ENCODE measurements around the gene RAB13. TPM values are rescaled to one million over a fixed set of nuclear protein-coding genes. Genes with fewer than 3 reads are reported as not detected.
A peak's percentile ranks its signal among the peaks of the same experiment; 100 is the strongest.
"Not testable (repeated sequence)": the region's sequence is repeated elsewhere in the genome, so short reads cannot be mapped to it uniquely, and the experiment has no call there.

RAB13 gene
- total and polyA plus RNA-seq, 2 donors, result 37.0 to 192 TPM

DNA sequence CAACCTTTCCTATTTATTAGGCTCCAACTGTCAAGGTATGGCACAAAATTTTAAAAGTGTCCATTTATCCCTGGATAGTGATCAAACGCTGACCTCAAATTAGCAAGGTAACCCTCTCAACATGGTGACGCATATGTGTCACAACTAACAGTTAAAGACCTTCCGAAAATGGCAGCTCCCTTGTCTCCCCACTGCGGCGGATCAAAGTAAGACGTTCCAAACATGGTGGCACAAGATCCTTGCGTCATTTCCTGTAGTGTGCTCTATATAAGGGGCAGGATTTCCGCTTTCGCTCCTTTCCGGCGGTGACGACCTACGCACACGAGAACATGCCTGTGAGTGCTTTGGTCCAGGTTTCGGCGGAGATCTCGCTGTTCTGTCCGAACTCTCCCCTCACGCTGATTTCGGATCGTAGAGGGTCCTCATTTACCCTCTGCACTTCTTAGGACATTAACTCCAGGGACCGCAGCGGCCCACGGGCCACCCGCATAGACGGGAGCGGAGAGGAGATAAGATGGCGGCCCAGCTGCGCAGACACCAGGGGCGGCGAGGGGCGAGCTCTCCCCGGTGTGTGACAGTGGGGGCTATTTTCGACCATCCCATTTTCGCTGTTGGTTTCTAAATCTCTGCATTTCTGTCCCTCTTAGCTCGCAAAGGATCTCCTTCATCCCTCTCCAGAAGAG, 4.5 kb upstream of the RAB13 start, which contains the start of gene RPS27:
TSS of gene RPS27 (plus strand) at position 295 of the 683 bp plus-strand sequence. CDS start at position 330, 35 bp downstream.
- Histone ChIP-seq H3K27ac (ENCODE audit: low read depth) (peak within 1 kb of the TSS; percentile 97), H3K4me3 (ENCODE audit: low read depth, low read length) (peak within 1 kb of the TSS; percentile 84), H3K4me1 (ENCODE audit: insufficient read depth) (peaks cover 2% of the 10 kb centered on the region), H3K36me3 (ENCODE audit: insufficient read depth) (peaks cover 4% of the 10 kb centered on the region)
- peak; percentile 98 for DNase-seq (ENCODE audit: extremely low spot score)
- under 1% methylated on average over 36 of the region's 36 CpGs for WGBS

DNA sequence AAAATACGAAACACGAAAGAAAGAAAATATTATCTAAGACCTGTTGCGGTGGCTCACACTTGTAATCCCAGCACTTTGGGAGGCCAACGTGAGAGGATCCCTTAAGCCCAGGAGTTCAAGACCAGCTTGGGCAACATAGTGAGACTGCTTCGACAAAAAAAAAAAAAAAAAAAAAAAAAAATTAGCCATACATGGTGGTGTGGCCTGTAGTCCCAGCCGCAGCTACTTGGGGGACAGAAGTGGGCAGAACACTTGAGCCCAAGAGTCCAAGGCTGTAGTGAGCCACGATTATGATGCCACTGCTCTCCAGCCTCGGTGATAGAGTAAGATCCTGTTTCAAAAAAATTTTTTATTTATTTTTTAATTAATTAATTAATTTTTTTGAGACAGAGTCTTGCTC, 1.5 kb upstream of the RAB13 start:
- WGBS, result 92% methylated on average over 8 of the region's 8 CpGs
- no peaks in the 10 kb centered on the region for H3K36me3 ChIP-seq (ENCODE audit: insufficient read depth)
- no peak for DNase-seq (ENCODE audit: extremely low spot score)
- no peak overlapping the region for H3K4me3 ChIP-seq (ENCODE audit: low read depth, low read length)
- H3K27ac ChIP-seq (ENCODE audit: low read depth), result no peak overlapping the region
- H3K4me1 ChIP-seq (ENCODE audit: insufficient read depth), result peaks cover 2% of the 10 kb centered on the region

DNA sequence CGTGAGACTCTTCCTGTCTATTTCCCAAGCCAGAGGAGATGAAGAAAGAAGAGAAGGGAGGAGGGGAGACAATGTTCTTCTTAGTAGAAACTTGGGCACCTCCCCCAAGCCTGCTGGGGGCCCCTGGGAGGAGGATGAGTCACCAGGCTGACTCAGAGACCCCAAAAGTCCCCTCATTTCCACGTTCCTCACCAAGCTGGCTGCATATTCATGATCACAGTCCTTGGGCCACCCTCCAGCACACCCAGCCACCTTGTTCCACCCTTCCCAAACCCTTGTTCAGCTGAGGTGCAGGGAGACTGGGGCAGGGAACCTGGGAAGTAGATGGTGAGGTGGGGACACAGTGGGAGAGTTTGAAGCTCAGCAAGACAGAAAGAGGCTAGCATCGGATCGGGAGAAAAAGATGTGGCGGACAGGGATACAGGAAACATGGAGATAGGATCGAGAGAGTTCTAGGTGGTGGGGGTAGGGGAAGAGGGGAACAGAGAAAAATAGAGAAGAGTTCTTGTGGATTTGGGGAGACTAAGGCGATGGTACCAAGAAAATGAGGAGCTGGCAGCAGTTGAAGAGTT, 712 bp downstream of the RAB13 start:
- Histone ChIP-seq H3K4me1 (ENCODE audit: insufficient read depth) (no peaks in the 10 kb centered on the region), H3K27ac (ENCODE audit: low read depth) (peak overlapping the region; percentile 63), H3K4me3 (ENCODE audit: low read depth, low read length) (peak overlapping the region; percentile 47), H3K36me3 (ENCODE audit: insufficient read depth) (no peaks in the 10 kb centered on the region)
- WGBS, result 7% methylated on average over 7 of the region's 7 CpGs
- no peak for DNase-seq (ENCODE audit: extremely low spot score)

DNA sequence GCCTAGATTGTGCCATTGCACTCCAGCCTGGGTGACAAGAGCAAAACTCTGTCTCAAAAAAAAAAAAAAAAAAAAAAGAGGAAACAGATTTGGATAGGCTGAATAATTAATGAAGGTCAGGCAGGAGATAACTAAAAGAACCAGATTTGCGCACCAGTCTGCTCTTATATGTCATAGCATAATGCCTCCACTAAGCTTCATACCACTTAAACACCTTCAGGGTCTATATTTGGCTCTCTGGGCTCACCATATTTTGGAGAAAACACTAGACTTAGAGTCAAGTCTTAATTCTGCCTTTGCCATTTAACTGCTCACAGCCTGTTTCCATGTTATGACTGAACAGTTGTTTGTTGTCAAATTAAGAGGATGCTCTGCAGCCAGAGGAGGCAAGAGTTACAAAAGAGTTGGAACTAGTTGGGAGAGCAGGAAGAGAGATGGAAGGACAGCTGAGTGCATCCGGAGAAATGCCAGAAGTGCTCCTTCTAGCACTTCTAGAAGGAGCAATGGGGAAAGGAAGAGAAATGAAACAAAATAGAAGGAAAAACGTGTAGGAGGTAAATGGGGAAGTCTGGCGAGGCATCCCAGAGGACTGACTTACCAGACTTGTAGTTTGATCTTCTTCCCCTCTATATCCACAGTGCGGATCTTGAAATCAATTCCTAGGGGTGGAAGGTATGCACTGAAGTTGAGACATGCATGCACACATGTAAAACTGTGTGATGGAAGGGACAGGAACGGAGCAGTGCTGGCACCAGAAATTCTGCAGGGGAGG, 1.8 kb downstream of the RAB13 start:
- H3K27ac ChIP-seq (ENCODE audit: low read depth), result no peak overlapping the region
- no peaks in the 10 kb centered on the region for H3K4me1 ChIP-seq (ENCODE audit: insufficient read depth)
- H3K36me3 ChIP-seq (ENCODE audit: insufficient read depth), result no peaks in the 10 kb centered on the region
- DNase-seq (ENCODE audit: extremely low spot score), result no peak
- 49% methylated on average over 6 of the region's 6 CpGs for WGBS
- H3K4me3 ChIP-seq (ENCODE audit: low read depth, low read length), result no peak overlapping the region

DNA sequence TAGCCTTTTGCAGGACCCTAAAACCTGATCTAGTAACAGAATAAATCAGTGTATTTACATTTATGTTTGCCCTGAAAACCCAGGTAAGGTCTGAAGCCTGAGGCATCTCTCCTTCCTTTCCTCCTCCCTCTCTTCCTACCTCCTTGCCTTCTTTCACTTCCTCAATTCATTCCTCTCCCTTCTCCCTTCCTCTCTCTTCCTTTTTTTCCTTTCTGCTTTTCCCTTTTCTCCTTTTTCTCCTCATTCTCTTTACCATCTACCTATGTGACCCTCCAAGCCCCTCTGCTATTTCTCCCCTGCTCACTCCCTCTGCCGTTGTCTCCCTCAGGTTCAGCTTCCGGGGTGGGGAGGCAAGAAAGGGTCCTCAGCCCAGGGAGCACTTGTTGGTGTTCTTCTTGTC, 4.4 kb downstream of the RAB13 start:
- 90% methylated on average over 2 of the region's 2 CpGs for WGBS
- not testable (repeated sequence) for H3K4me3 ChIP-seq (ENCODE audit: low read depth, low read length); DNase-seq (ENCODE audit: extremely low spot score)

DNA sequence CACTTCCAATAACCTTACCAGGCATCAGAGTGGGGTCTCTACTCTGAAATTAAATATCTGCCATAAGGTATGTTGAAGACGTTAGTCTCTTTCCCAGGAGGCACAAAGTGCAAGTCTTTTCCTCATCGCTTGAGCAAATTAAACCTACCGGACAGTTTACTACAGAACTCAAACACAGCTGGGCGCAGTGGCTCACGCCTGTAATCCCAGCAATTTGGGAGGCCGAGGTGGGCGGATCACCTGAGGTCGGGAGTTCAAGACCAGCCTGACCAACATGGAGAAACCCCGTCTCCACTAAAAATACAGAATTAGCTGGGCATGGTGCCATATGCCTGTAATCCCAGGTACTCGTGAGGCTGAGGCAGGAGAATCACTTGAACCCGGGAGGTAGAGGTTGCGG, 7.0 kb downstream of the RAB13 start:
- H3K27ac ChIP-seq (ENCODE audit: low read depth); H3K4me1 ChIP-seq (ENCODE audit: insufficient read depth); H3K36me3 ChIP-seq (ENCODE audit: insufficient read depth); DNase-seq (ENCODE audit: extremely low spot score); H3K4me3 ChIP-seq (ENCODE audit: low read depth, low read length): not testable (repeated sequence)
- WGBS, result 90% methylated on average over 12 of the region's 12 CpGs

More for the DNA sequence above, 4.4 kb downstream of the RAB13 start:
- H3K36me3 ChIP-seq (ENCODE audit: insufficient read depth); H3K27ac ChIP-seq (ENCODE audit: low read depth); H3K4me1 ChIP-seq (ENCODE audit: insufficient read depth): not testable (repeated sequence)

DNA sequence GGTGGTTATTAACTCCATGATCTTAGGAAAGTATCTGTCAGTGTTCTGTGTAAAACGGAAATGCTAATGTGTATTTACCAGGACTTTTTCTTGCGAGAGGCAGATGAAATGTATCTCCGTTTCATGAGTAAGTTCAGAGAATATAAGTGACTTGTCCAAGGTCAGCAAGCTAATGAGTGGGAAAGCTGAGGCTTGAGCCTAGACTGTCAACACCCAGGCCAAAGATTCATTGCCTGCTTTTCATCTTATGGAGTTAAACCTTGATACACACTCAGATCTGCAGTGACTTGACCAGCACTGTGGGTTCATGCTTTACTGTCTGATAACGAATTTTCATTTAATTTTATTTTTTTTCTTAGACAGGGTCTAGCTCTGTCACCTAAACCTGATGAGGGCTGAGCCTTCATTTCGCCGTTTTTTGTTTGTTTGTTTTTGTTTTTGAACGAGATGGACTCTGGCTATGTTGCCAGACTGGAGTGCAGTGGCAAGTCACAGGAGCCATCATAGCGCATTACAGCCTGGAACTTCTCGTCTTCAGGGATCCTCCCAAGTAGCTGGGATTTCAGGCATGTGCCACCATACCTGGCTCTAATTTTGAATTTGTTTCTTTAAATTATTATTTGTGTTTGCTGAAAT, 7.7 kb downstream of the RAB13 start:
- H3K4me3 ChIP-seq (ENCODE audit: low read depth, low read length), result no peak overlapping the region
- no peak for DNase-seq (ENCODE audit: extremely low spot score)
- H3K36me3 ChIP-seq (ENCODE audit: insufficient read depth), result no peaks in the 10 kb centered on the region
- no peaks in the 10 kb centered on the region for H3K4me1 ChIP-seq (ENCODE audit: insufficient read depth)
- 63% methylated on average over 9 of the region's 9 CpGs for WGBS
- no peak overlapping the region for H3K27ac ChIP-seq (ENCODE audit: low read depth)

DNA sequence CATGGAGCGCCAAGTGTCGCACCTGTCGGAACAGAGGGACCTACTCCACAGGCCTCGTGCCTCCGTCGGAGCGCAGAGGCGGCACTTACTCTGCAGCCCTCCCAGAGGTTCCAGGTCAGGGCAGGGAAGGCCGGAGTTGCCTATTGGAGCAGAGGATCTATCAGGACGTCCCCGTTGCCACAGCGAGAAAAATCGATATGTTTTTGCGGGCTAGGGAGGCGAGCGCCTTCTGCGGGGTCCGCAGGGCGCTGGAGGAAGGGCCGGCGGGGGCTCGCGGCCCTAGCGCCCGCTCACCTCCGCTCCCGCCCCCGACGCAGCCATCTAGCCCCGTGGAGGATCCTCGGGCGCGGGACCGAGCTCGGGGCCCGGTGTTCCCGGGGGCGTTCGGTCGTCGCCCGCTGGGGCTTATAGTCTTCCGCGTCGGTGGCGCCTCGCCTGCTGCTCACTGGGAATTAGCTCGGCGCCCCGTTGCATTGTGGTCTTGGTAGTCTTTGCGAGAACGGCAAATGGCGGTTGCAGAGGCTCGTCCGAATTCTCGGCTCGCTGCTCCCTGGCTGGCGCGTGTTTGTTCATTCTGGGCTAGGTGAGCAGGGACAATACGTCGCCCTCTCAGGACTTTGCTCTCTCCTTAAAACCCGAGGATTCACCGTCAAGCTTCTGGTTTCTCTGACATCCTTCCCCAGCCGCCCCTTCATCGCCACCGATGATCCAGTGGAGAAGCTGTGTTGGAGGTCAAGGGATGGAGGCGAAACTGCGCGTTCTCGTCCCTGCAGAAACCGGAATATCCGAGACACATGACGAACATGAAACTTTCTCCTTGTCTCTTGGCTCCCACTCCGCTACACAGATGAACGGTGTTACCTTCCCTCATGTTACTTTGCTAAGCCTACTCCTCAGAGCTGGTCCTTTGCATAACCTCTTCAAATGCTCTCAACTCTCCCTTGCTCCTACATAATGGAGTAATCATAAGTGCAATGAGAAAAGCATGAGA, 8.6 kb downstream of the RAB13 start, which contains the start of gene JTB:
TSS of gene JTB (minus strand) at position 425 of the 991 bp plus-strand sequence. CDS start at position 3, 422 bp downstream.
- H3K36me3 ChIP-seq (ENCODE audit: insufficient read depth), result no peaks in the 10 kb centered on the region
- H3K4me3 ChIP-seq (ENCODE audit: low read depth, low read length), result peak within 1 kb of the TSS; percentile 90
- H3K27ac ChIP-seq (ENCODE audit: low read depth), result peak within 1 kb of the TSS; percentile 80
- H3K4me1 ChIP-seq (ENCODE audit: insufficient read depth), result no peaks in the 10 kb centered on the region
- peak; percentile 86 for DNase-seq (ENCODE audit: extremely low spot score)
- under 1% methylated on average over 75 of the region's 75 CpGs for WGBS

DNA sequence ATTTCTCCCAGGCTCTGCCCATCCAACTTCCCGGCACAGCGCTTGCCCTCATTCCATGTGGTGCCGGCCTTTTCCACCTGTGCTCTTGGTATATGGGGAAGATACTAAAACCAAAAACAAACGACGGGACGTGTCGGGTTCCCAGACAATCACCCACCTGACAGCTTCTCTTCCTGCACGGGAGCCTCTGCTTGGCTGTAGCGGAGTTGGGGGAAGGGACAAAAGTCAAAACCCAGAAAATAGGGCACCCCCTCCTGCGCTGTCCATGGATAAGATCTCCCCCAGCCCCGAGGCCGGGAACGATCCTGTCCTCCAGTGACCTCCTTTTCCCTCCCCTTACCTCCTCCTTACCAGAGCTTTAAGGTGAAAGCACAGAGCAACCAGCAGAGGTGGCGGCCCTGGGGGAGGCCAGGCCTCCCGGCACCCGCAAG, 9.3 kb downstream of the RAB13 start:
- H3K4me1 ChIP-seq (ENCODE audit: insufficient read depth), result no peaks in the 10 kb centered on the region
- no peak for DNase-seq (ENCODE audit: extremely low spot score)
- H3K36me3 ChIP-seq (ENCODE audit: insufficient read depth), result no peaks in the 10 kb centered on the region
- peak overlapping the region; percentile 90 for H3K4me3 ChIP-seq (ENCODE audit: low read depth, low read length)
- under 1% methylated on average over 16 of the region's 16 CpGs for WGBS
- H3K27ac ChIP-seq (ENCODE audit: low read depth), result peak overlapping the region; percentile 80

DNA sequence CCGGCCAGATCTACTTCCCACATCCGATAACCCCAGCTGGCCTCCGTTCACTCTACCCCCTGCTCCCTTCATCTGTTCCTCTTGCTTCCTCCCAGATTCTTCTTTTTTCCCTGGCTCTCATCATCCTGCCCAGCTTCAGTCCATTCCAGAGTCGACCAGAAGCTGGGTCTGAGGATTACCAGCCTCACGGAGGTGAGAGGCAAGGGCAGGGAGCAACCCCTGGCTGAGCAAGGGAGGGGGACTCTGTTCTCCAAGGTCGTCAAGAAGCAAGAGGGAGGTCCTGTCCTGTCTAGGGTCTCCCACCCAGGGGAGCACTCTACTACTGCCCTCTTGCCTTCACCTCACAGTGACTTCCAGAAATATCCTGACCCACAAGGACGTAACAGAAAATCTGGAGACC, 12.6 kb downstream of the RAB13 start:
- no peaks in the 10 kb centered on the region for H3K36me3 ChIP-seq (ENCODE audit: insufficient read depth)
- no peak overlapping the region for H3K27ac ChIP-seq (ENCODE audit: low read depth)
- DNase-seq (ENCODE audit: extremely low spot score), result no peak
- H3K4me3 ChIP-seq (ENCODE audit: low read depth, low read length), result no peak overlapping the region
- 66% methylated on average over 7 of the region's 7 CpGs for WGBS
- H3K4me1 ChIP-seq (ENCODE audit: insufficient read depth), result no peaks in the 10 kb centered on the region

DNA sequence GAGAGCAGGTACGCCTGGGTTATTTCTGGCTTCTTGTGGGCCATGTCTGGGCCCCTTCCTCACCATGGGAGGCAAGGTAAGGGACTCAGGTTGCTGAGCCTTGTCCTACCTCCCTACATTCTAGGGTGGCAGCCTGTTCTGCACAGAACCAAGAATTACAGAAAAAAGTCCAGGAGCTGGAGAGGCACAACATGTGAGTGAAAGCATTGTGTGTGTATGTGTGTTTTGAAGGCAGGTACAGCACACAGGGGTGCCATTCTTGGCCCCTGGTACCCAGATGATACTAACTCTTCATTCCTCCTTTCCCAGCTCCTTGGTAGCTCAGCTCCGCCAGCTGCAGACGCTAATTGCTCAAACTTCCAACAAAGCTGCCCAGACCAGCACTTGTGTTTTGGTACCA, 13.1 kb downstream of the RAB13 start:
- no peak overlapping the region for H3K4me3 ChIP-seq (ENCODE audit: low read depth, low read length)
- no peaks in the 10 kb centered on the region for H3K4me1 ChIP-seq (ENCODE audit: insufficient read depth)
- DNase-seq (ENCODE audit: extremely low spot score), result no peak
- WGBS, result 91% methylated on average over 3 of the region's 3 CpGs
- no peaks in the 10 kb centered on the region for H3K36me3 ChIP-seq (ENCODE audit: insufficient read depth)
- H3K27ac ChIP-seq (ENCODE audit: low read depth), result no peak overlapping the region

DNA sequence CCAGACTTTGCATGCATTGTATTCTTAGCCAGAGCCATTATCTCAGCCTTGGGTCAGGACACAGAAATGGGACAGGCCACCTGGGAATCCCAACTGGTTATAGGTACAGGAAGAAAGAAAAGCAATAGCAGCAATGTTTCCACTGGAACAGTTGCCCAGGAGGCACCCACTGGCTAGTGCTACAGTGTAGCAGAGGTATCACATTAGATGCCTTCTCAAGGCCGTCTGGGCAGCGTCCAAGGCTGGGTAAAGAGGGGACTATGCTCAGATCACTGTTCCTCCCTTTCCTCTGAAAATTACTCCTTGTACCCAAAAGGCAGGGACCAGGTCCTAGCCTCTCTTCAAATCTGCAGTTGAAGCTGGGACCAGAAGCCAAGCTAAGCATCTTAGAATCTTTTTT, 15.8 kb downstream of the RAB13 start:
- Histone ChIP-seq H3K4me3 (ENCODE audit: low read depth, low read length) (no peak overlapping the region), H3K36me3 (ENCODE audit: insufficient read depth) (no peaks in the 10 kb centered on the region), H3K4me1 (ENCODE audit: insufficient read depth) (no peaks in the 10 kb centered on the region), H3K27ac (ENCODE audit: low read depth) (no peak overlapping the region)
- WGBS, result 89% methylated on average over 2 of the region's 2 CpGs
- no peak for DNase-seq (ENCODE audit: extremely low spot score)
